ENCODE data around the gene UBE2E2. TPM values are rescaled to one million over a fixed set of nuclear protein-coding genes. Genes with fewer than 3 reads are reported as not detected.

UBE2E2 gene
- polyA plus RNA-seq, 1 donor from 2014 or later = 19.8 TPM

DNA sequence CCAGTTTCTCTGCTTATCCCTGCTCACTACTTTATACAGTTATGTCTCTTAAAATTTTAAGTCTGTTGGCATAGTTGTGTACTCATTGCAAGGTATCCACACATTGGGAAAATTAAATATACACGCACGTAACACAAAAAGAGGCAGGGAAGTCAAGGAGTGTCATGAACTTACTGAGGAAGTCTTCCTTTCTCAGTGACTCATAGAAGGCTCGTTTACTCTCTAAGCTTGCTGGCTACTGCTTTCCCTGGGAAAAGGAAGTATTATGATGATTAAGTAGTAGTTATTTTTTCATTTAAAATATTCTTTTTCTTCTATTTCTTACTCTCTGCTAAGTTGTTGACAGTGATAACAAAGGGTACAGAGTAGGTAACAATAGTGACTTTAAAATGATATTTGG lies 287.3 kb downstream of the UBE2E2 start:
- no peak overlapping the region for H3K4me3 ChIP-seq (ENCODE audit: low read length)

DNA sequence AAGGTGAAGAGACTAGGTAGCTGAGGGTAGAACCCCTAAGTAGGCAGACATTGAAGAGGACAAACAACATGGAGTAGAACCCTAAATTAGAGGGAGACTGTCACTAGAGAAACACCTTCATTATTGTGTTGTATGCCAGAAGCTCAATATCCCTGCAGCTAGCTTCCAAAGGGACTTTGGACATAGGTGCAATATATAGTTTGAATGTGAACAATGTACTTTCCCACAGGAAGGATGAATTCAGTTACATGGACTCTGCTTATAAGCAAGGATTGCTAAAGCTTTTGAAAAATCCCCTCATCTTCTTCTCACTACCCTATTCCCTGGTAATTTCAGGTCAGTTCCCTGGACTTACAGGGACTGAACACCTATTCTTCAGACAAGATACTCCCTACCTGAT lies 288.9 kb downstream of the UBE2E2 start:
- no peak overlapping the region for H3K27ac ChIP-seq (ENCODE audit: low read length)
- H2AFZ ChIP-seq (ENCODE audit: low read depth, low read length) = no peak overlapping the region
- H3K36me3 ChIP-seq (ENCODE audit: insufficient read depth, low read length) = no peaks in the 10 kb centered on the region
- H3K9me2 ChIP-seq (ENCODE audit: insufficient read depth, low read length) = no peaks in the 10 kb centered on the region
- no peaks in the 10 kb centered on the region for H3F3A ChIP-seq (ENCODE audit: insufficient read depth, low read length, poor library complexity, severe bottlenecking)
- no peaks in the 10 kb centered on the region for H3K27me3 ChIP-seq (ENCODE audit: insufficient read depth, low read depth, low read length)
- no peaks in the 10 kb centered on the region for H3K79me2 ChIP-seq (replicated peaks; ENCODE audit: insufficient read depth, low read length)
- no peaks in the 10 kb centered on the region for H3K9me3 ChIP-seq (ENCODE audit: low read length)
- H3K4me2 ChIP-seq (ENCODE audit: low read length) = no peak overlapping the region
- no peak overlapping the region for H3K9ac ChIP-seq (ENCODE audit: low read length)
- TF ChIP-seq EP300 (conservative IDR thresholded peaks at IDR 0.05; ENCODE audit: poor library complexity, severe bottlenecking) = no peak
- no peak for TF ChIP-seq POLR2AphosphoS5 (IDR thresholded peaks at IDR 0.05)
- TF ChIP-seq RAD21 (conservative IDR thresholded peaks at IDR 0.05) = no peak
- TF ChIP-seq TAF1 (IDR thresholded peaks at IDR 0.05; ENCODE audit: low read depth) = no peak
- TF ChIP-seq, protein P1, sequence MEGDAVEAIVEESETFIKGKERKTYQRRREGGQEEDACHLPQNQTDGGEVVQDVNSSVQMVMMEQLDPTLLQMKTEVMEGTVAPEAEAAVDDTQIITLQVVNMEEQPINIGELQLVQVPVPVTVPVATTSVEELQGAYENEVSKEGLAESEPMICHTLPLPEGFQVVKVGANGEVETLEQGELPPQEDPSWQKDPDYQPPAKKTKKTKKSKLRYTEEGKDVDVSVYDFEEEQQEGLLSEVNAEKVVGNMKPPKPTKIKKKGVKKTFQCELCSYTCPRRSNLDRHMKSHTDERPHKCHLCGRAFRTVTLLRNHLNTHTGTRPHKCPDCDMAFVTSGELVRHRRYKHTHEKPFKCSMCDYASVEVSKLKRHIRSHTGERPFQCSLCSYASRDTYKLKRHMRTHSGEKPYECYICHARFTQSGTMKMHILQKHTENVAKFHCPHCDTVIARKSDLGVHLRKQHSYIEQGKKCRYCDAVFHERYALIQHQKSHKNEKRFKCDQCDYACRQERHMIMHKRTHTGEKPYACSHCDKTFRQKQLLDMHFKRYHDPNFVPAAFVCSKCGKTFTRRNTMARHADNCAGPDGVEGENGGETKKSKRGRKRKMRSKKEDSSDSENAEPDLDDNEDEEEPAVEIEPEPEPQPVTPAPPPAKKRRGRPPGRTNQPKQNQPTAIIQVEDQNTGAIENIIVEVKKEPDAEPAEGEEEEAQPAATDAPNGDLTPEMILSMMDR (IDR thresholded peaks at IDR 0.05; ENCODE audit: poor library complexity, severe bottlenecking) = no peak
- TF ChIP-seq SMC3 (conservative IDR thresholded peaks at IDR 0.05; ENCODE audit: poor library complexity) = no peak
- TF ChIP-seq REST (IDR thresholded peaks at IDR 0.05; ENCODE audit: borderline replicate concordance) = no peak
- TF ChIP-seq MXI1 (conservative IDR thresholded peaks at IDR 0.05; ENCODE audit: poor library complexity, severe bottlenecking) = no peak
- no peak for TF ChIP-seq EZH2 (IDR thresholded peaks at IDR 0.05; ENCODE audit: borderline replicate concordance, insufficient read depth, low read length, poor library complexity, severe bottlenecking)
- H4K20me1 ChIP-seq (ENCODE audit: insufficient read depth) = no peaks in the 10 kb centered on the region
- H3K4me3 ChIP-seq (ENCODE audit: low read length) = no peak overlapping the region

More for the DNA sequence above, 287.3 kb downstream of the UBE2E2 start:
- Histone ChIP-seq H3K9ac (ENCODE audit: low read length) (no peak overlapping the region), H4K20me1 (ENCODE audit: insufficient read depth) (no peaks in the 10 kb centered on the region), H3K27me3 (ENCODE audit: insufficient read depth, low read depth, low read length) (no peaks in the 10 kb centered on the region), H3K79me2 (replicated peaks; ENCODE audit: insufficient read depth, low read length) (no peaks in the 10 kb centered on the region), H2AFZ (ENCODE audit: low read depth, low read length) (no peak overlapping the region), H3K9me3 (ENCODE audit: low read length) (no peaks in the 10 kb centered on the region), H3K4me2 (ENCODE audit: low read length) (no peak overlapping the region), H3K36me3 (ENCODE audit: insufficient read depth, low read length) (no peaks in the 10 kb centered on the region), H3K9me2 (ENCODE audit: insufficient read depth, low read length) (no peaks in the 10 kb centered on the region), H3F3A (ENCODE audit: insufficient read depth, low read length, poor library complexity, severe bottlenecking) (no peaks in the 10 kb centered on the region), H3K27ac (ENCODE audit: low read length) (no peak overlapping the region)
- TF ChIP-seq TAF1 (IDR thresholded peaks at IDR 0.05; ENCODE audit: low read depth) (no peak), SMC3 (conservative IDR thresholded peaks at IDR 0.05; ENCODE audit: poor library complexity) (no peak), RAD21 (conservative IDR thresholded peaks at IDR 0.05) (no peak), REST (IDR thresholded peaks at IDR 0.05; ENCODE audit: borderline replicate concordance) (no peak), MXI1 (conservative IDR thresholded peaks at IDR 0.05; ENCODE audit: poor library complexity, severe bottlenecking) (no peak)
